GM21423 (cell line): ENCODE measurements around the gene HNRNPA3.
"Not testable (repeated sequence)": the region's sequence is repeated elsewhere in the genome, so short reads cannot be mapped to it uniquely, and the experiment has no call there.

Experiments
- ATAC-seq: cut with Tn5 transposase; IDR thresholded peaks from one replicate; pipeline ENCODE4 v1.9.1; 2021; ENCODE audit warnings: mild to moderate bottlenecking, moderate library complexity; ENCODE audit not compliant: unreplicated experiment

HNRNPA3 gene

DNA sequence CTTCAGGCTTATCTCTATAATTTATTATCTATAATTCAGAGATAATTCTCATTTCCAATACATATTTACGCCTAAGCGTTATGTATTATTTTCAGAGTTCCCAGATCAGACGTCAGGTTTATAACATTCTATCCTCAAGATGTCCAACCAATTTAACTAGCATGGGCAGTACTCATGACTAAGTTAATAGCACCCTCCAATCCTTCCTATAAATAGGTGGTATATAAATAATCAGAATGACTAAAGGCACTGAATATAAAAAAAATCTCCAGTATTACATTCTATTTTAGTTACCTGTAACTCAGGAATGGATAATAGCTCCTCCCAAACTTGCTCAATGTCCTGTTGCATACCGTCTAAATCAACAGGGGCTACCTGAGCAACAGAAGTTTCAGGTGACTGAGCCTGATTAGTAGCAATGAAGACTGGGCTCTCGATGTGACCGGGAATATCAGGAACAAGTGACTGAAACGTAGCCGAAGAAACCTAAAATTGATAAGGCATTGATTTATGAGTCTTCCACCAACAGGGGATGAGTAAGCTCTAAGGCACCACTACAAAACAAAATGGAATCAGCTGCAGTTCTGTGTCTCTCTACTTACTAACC, 19.6 kb downstream of the HNRNPA3 start:
- no peak for ATAC-seq

DNA sequence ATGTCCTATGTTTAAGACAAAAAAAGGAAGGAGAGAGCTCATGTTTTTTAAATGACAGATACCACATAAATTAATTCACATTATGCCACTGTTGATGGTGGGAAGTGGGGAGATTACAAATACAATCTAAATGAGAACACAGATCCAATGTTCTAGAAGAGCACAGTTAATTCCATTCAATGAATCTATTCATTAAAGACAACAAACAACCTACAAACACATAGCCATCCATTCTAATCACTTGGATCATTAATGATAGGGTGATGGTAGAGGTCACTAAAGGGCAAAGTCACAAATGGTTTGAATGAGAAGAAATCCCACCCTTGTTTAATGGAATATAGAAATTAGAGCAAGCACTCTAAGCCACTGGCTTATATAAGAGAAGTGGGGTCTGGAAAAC, 21.7 kb downstream of the HNRNPA3 start:
- no peak for ATAC-seq

DNA sequence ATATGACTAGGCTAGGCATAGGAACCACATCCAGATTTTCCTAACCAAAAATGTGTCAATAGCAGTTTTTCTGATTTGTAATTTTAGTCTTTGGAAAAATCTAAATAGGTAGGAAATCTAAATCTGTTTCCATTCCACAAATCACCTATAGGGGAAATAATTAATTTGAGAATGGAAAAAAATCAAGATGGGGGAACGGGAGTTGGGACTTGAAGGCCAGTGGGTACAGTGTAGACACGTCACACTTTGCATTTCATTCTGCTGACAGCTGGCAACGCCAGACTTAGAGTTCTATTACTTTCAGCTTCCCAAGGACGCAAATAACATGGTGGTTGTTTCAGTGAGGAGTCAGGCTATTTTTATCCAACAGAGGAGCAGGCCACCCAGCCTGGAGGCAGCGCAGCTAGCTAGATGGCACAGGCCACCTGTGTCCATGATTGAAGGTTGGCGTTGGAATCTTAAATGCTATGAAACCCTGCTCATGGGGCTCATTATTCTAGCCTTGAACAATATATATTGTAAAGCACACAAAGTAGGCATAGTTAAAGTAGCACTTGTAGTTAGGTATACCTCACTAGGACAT, 23.4 kb downstream of the HNRNPA3 start:
- no peak for ATAC-seq

DNA sequence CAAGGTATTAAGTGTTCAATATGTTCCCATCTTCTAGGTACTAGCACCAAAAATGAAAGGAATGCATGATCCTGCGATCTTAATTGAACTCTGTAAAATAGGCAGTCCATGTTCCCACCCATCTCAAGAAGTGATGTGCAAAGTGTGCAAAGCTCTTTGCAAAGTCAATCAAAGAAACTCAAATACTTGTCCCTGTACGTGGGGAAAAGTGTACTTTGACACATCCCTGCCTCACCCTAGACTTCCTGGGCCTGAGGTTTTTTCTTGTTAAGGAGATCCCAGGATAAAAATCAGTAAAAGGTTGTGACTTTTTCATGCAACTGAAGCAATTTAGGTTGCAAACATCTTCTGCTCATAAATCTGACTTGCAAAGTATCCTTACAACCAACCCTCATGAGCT, 25.3 kb downstream of the HNRNPA3 start:
- no peak for ATAC-seq

DNA sequence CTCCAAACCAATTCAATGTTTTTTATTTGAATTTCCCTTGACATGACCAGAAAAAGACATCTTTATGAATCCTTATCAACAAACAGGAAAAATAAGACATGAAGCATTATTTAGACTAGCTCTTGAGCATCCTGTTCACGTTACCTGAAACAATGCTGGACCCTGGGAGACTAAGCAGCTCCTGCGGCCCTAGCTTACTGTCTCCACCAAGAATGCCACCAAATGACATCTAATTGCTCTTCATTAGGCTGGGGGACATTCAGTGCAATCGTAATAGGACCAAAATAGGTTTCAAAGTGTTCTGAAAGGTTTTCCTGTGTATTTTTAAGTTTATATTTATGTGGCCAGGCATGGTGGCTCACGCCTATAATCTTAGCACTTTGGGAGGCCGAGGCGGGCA, 26.5 kb downstream of the HNRNPA3 start:
- ATAC-seq, result no peak

DNA sequence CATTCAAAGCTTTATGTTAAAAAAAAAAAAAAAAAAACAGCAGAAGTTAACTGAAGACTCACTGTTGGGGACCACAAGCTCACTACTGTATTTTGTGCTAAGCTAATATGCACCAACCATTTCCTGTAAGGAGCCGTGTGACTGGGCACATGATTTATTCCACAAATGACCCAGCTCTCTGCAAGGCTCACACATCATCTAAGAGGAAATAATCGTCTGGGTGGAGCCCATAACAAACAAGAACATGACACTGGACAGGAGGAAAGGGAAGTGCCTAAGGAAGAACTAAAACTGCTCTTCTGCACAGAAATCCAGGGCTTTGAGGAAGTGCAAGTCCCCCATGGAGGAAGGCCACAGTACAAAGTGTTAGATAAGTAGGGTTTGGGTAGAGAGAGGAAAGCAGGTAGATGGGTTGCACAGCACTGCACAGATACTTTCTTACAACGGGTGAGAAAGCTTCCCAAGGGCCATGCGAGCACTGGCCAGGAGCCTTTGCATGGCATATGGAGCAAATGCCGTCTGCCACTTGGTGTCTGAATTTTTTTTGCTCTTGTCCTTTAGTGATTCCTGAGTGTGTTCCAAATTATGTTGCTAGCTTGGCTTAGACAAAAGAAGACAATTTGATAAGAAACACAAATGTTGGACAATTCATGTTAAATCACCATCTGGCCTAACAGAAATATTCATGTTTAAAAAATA, 27.5 kb downstream of the HNRNPA3 start:
- ATAC-seq, result peak; percentile 80

DNA sequence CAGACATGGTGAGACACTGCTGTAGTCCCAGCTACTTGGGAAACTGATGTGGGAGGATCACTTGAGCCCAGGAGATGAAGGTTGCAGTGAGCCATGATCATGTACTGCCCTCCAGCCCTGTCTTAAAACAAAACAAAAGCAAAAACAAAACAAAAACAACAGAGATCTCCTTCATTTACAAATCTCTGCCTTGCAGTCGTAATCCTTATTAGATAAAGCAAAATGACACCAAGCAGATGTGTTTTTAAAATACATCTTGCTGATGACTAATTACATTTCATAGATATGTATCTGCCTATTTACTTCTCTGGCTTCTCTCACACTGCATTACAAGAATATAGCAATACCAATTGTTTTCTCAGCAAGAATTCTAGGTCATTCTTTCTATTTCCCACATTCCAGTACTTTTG, 29.1 kb downstream of the HNRNPA3 start:
- no peak for ATAC-seq

DNA sequence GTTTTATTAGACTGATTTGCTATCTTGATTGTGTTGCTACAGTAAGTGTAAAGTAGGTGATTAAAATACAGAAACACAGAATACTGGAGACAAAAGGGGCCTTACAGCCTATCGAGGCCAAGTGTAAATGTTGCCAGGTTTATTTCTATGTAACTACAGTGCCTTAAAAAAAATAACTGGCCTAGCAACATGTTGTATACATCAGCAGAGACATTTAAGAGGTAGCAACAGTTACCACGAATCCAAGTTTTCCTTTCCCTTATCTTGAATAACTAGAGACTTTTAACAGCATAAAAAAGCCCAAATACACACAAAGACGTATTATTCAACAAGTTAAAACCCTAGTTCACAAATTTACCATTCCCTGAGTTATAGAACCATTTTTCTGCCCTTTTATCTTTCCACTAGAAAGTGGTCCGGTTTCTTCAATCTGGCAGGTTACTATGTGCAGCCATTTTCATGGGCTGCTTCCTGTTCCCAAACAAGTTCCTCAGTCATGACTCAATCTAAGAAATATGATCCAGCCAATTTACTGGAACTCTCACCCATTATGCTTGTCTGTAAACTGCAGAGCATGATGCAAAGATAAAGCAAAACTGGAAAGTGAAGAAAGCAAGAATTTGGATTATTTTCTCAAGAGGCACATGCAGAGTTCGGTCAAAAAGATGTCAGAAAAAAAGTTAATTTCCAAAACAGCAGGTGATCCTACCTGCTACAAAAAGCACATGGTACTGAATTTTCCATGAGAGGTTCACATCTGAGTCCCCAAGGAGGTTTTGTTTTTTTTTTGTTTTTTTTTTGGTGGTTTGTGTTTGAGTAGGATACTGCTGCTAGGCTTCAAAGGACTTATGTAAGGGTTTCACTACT, 29.8 kb downstream of the HNRNPA3 start:
- ATAC-seq, result no peak

DNA sequence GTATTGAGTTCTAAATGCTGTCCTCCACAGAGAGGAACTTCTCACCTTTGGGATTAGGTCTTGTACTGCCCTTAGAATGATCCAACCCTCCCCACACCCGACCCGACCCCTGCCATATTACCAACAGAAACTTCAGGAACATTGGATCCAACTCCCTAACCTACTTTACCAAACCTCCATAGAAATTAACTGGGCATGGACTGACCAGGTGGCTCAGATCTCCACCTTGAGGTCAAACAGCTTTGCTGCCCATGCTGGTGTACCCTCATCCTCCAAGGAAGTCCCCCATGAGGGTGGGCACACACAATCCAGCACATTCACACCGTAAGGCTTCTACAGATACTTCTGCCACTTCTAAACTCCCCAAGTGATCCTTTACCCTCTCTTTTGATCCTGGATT, 30.5 kb downstream of the HNRNPA3 start:
- ATAC-seq, result no peak

DNA sequence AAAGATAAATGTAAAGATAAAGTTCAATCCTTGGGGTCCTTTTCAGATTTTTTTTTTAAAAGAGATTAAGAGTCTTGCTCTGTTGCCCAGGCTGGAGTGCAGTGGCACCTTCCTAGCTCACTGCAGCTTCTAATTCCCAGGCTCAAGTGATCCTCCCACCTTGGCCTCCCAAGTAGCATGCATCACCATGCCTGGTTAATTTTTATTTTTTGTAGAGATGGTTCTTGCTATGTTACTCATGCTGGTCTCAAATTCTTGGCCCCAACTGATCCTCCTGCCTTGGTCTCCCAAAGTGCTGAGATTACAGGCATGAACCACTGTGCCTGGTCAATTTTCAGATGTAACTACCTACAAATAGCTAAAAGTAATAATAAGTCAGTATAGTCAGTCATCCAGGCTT, 30.9 kb downstream of the HNRNPA3 start:
- ATAC-seq, result no peak

DNA sequence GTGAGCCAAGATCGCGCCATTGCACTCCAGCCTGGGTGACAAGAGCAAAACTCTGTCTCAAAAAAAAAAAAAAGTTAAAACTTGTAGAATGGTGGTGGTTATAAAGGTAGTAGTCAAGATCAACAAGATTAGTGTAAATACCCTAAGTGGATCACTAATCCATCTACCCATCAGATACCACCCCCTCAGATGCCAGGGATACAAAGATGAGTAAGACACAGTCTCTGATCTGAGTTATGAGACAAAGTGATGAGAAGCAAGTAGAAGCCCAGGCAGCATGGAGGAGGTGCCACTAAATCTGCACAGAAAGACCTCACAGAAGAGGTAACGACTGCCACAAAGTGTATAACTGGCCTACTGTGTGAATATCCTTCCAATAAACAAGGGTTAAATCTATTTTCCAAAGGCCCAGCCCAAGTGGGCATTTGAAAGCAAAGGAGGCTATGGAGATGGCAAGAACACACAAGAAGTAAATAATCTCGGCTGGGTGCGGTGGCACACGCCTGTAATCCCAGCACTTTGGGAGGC, 31.7 kb downstream of the HNRNPA3 start:
- ATAC-seq, result no peak

DNA sequence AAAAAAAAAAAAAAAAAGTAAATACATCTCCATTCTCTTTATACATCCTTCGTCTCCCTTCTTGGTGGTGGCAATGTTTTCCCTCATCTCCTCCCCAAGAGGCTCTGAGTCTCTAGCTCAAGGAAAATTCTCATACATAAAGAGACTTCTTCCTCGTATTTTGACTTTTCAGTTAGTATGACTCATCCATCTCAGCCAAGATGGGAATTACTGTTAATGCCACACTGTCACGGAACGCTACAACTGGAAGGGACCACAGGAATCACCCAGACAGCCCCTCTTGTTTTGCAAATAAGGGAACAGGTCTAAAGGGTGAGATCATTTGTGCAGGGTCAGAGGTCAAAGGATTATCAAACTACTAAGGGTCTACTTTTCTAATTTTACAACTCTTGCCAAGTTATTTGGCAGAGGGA, 32.4 kb downstream of the HNRNPA3 start:
- ATAC-seq, result no peak

DNA sequence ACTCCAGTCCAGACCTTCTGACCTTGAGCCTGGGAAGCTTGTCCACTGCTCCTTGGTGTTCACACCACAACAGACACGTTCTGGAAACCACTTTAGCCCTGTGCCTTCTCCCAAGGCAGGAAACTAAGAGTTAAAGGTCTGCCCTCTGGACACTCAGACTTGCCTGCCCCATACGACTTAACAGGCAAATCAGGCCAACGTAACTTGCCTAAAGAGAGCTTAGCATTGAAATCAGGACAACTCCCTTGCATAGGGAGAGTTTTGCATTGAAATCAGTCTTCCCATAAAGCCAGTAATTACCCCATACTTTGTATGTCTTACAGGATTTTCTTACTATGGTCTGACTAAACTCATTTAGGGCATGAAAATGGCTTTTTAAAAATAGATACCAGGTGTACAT, 33.4 kb downstream of the HNRNPA3 start:
- no peak for ATAC-seq

DNA sequence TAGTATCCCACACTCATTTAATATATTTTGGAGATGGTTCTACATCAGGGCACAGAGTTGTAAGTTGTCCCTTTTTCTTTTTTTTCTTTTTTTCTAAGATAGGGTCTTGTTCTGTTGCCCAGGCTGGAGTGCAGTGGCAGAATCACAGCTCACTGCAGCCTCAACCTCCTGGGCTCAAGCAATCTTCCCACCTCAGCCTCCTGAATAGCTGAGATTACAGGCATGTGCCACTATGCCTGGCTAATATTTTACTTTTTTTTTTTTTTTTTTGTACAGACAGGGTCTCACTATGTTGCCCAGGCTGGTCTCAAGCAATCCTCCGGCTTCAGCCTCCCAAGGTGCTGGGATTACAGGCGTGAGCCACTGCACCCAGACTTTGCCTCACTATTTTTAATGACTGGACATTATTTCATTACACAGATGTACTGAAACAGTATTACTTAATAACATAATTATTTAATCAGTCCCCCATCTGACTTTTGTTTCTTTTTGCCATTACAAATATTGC, 34.0 kb downstream of the HNRNPA3 start:
- ATAC-seq, result not testable (repeated sequence)

DNA sequence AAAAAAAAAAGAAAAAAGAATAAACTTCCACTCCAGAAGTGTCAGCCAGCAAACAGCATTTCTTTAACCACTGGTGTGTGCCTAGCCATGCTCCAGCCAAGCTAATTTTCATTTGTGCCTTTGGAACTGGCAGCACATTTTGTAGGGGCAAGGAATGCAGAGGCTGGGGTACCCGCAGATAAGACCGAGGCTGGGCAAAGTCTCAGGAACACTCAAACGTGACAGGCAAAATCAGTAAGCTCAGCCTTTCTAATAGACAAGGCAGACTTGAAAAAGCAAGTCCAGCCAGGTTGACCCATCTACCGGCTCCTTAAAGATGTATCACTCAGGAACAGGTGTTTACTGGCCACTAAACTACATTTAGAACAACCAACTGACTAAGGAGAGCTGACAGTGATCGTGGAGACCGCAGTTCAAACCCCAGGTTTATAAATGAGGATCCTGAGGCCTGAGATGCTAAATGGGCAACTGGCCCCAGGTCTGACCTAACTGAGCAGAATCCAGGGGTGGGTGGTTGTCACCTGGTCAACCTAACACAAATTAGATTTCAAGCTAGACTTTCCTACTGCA, 35.2 kb downstream of the HNRNPA3 start:
- no peak for ATAC-seq

DNA sequence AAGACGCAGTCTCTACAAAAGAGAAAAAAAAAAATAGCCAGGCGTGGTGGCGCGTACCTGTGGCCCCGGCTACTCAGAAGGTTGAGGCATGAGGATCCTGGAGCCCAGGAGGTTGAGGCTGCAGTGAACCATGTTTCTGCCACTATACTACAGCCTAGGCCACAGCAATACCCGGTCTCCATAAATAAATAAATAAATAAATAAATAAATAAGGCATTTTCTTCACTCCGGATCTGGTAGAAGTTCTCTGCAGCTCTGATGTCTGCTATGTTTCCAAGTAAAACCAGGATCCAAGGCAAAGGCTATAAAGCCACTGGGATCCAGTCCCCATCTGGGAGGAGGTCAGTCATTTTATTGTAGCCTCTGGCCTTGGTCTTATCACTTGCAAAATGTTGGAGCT, 36.4 kb downstream of the HNRNPA3 start:
- ATAC-seq, result no peak

DNA sequence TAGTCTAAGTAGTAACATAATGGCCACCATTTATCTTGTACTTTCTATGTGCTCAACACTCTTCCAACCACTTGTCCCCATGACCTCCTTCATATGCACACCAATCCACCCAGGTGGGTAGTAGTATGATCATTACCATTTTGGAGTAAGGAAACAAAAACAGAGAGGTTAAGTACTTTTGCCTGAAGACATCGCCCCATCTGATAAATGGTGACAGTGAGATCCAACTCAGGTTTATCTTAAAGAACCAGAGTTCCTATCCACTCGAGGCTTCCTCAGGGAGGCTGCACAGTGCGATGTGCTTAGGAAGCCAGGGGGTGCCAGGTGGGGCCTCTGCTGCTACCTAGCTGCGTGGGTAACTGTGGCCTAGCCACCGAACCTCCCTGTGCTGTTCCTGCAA, 37.9 kb downstream of the HNRNPA3 start:
- no peak for ATAC-seq

DNA sequence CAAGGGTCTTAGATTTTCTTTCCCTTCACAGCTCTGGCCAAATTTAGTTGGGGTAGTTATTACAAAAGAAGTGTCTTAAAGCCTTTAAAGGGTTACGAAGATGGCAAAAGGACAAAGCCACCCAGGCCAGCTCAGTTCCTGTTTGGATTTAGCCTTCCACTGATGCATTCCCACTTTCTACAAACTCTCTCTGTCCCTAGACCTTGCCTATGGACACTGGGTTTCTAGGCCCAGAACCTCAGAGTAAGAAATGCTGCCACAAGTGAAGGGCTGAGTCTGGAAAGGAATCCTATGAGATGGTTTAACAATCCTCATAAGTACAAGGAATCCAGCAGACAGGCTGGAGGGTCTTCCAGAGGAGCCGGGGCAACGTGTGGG, 38.6 kb downstream of the HNRNPA3 start:
- ATAC-seq, result no peak

DNA sequence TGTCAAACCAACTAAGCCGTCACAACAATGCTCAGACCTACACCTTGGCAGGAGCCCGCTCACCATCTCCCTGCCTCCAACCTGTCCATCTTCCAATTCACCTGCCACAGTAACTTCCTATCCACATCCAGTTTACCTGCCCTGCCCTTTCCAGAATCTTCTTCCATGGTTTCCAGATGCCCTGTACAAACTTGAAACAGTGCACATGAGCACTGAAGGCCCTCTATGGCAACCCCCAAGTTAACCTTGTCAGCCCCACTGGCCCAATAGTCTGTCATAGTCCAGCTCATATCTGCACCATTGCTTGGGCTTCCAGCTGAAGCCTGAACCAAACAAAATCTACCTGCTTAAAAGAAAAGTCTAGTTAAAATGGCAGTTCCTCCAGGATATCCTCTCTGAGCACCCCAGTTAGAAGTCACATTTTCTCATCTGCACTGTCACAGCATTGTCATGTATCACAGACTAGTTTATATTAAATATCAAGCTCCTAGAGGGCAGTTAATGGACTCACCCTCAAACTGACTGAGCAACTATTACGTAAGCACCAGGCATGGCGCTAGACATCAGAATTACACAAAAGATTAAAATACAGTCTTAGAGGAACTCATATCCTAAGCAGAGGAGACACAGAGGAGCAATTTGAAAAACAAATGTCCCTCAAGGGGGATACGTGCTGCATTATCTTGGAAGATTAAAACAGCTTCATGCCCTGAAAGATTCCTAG, 40.4 kb downstream of the HNRNPA3 start:
- ATAC-seq, result no peak

DNA sequence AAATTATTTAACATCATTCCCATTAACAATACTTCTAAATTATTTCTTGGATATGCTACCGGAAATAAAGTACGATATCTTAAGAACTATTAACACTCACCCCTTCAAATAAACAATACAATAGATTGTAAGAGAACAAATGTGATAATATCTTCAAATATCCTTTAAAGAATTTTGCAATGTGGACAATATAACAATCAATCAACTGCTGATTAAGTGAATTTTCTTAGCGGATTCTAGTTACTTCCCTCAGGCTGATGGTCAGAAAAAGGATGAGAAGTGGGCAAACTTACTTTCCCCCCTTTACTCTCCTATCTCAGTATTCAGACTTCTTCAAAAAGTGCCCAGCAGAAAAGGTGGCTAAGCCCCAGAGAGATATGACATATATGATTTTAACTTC, 41.1 kb downstream of the HNRNPA3 start:
- ATAC-seq, result no peak
